Right cardiac atrium (tissue), 5 donors: ENCODE data around the gene FCHSD2. TPM values are rescaled to one million over a fixed set of nuclear protein-coding genes. Genes with fewer than 3 reads are reported as not detected.

Experiments
- ATAC-seq, 2 donors: fragments of 200-7000 bp; cut with Tn5 transposase; one replicate each; pipeline versions ENCODE4 v1.8.0 to v1.9.1; 2020; ENCODE audit warnings: moderate library complexity in 2 of 2, mild to moderate bottlenecking in 1 of 2
- DNase-seq, 3 donors: peaks; one replicate each; pipeline ENCODE4 v3.0.0-alpha.2; 2020
- H3K27ac ChIP-seq: one replicate; pipeline ENCODE4 v1.5.1; 2013; ENCODE audit warnings: mild to moderate bottlenecking, low read length, control low read depth, moderate library complexity
- H3K27me3 ChIP-seq: one replicate; pipeline ENCODE4 v1.6.1; 2013; ENCODE audit not compliant: control insufficient read depth, insufficient read depth
- H3K4me1 ChIP-seq: one replicate; pipeline ENCODE4 v1.6.1; 2013; ENCODE audit warnings: low read length; ENCODE audit not compliant: control insufficient read depth, insufficient read depth
- H3K4me3 ChIP-seq: one replicate; pipeline ENCODE4 v1.5.1; 2013; ENCODE audit warnings: low read length, control low read depth
- H3K9me3 ChIP-seq: one replicate; pipeline ENCODE4 v1.6.1; 2013; ENCODE audit warnings: low read length; ENCODE audit not compliant: control insufficient read depth
- WGBS: extraction: QIAGEN DNeasy Blood & Tissue Kit; methylation state at CpG from one replicate; pipeline ENCODE4 v1.1.7; 2013; 5-methylcytosine and 5-hydroxymethylcytosine counted together
- intact Hi-C, 4 donors: fragments of 100-400 bp; cut with DNase I; formaldehyde crosslinking; loops; one replicate each; pipeline versions ENCODE4 v1.11.0 to v1.14.0; 2022 to 2023
- polyA plus RNA-seq: library from polyadenylated mRNA; stranded (reverse); fragments of 200-250 nt; gene quantifications from one replicate; pipeline ENCODE4 v1.2.3, GENCODE V29; 2013
- total RNA-seq, 4 donors: library from RNA; stranded (reverse); fragmentation: NEBNext Ultra II Directional; extraction: Animal tissue kit (Norgen Biotek cat#: 25700); gene quantifications; one replicate each; pipeline ENCODE4 v1.2.1, GENCODE V29; 2021
- donor health status: healthy with polysubstance abuse.
- donor health status: DM: no; HTN: yes; CAD: no.
- donor health status: DM: no; HTN: no; CAD: no.
- donor health status: DM: no; HTN: yes; CAD: no; lungs with severe emphysema.
- donor health status: DM: yes; HTN: yes; CAD: no.

The FCHSD2 gene
- total and polyA plus RNA-seq, 5 donors = 12.6 to 54.1 (median 36.2) TPM

DNA sequence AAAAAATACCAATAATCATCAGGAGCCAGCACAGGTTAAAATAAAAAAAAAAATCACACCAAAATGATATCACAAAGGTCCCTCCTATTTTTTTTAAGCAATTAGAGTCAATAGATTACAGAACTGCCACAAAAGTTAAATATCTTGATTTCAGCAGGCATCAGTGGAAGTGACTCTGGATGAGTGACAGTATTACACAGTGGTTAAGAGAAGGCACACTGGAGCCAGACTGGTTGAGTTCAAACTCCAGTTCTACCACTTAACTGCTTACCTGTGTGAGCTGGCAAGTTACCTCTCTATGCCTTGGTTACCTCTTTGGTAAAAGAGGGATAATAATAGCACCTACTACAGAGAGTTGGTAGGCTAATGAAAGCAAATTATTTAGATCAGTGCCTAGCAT is 179.4 kb downstream of the FCHSD2 start:
- intact Hi-C loops = no loop called here
- H3K9me3 ChIP-seq = no peaks in the 10 kb centered on the region
- ATAC-seq = no peak
- DNase-seq = no peak
- no peak overlapping the region for H3K4me3 ChIP-seq
- H3K4me1 ChIP-seq = no peaks in the 10 kb centered on the region
- H3K27me3 ChIP-seq = no peaks in the 10 kb centered on the region
- H3K27ac ChIP-seq = no peak overlapping the region

DNA sequence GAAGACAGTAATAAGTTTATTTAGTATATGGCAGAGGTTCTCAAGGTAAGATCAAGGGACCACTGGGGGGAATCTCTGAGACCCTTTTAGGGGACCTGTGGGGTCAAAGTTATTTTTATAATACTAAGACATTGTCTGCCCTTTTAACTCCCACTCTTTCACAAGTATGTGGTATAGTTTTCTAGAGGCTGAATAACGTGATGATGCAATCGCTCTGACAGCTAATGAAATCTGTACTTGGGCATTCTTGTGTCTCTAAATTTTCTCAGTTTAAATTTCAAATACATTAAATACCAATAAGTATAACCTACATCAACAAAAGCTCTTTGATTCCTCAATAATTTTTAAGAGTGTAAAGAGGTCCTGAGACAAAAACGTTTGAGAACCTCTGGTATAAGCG is 180.0 kb downstream of the FCHSD2 start:
- 88% methylated on average over 4 of the region's 4 CpGs for WGBS
- intact Hi-C loops = no loop called here
- H3K27me3 ChIP-seq = no peaks in the 10 kb centered on the region

GRCh38 chr11:72959998-72960731 is 182.0 kb downstream of the FCHSD2 start:
- no peak overlapping the region for H3K27ac ChIP-seq

More for the DNA sequence above, 180.0 kb downstream of the FCHSD2 start:
- DNase-seq = no peak
- H3K9me3 ChIP-seq = no peaks in the 10 kb centered on the region
- H3K27ac ChIP-seq = no peak overlapping the region
- H3K4me1 ChIP-seq = no peaks in the 10 kb centered on the region
- ATAC-seq = no peak
- no peak overlapping the region for H3K4me3 ChIP-seq

DNA sequence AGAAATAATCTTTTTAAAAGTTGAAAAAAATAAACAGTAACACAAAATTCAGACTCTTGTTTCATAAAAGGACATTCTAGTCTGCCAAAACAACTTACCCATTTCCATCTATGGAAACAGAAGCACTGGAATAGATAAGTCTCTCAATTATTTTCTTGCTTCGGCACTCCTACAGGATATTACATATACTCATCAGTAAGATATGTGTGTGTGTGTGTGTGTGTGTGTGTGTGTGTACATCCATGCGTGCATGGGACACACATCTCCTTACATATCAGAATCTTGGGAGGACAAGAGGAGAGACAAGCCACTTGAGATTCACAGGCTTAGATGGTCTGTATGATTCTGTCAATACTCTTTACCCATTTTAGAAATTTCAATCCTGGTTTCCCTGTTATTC is 183.3 kb downstream of the FCHSD2 start:
- H3K4me1 ChIP-seq = peaks cover 4% of the 10 kb centered on the region
- no peaks in the 10 kb centered on the region for H3K27me3 ChIP-seq
- H3K9me3 ChIP-seq = no peaks in the 10 kb centered on the region
- ATAC-seq (no peak), DNase-seq (no peak)
- WGBS = 65% methylated on average over 2 of the region's 2 CpGs
- H3K27ac ChIP-seq = no peak overlapping the region
- no peak overlapping the region for H3K4me3 ChIP-seq
- intact Hi-C loops = no loop called here

More at GRCh38 chr11:72959998-72960731, 182.0 kb downstream of the FCHSD2 start:
- ATAC-seq (peak; percentile 53 to 74), DNase-seq (no peak)
- Histone ChIP-seq H3K4me3 (no peak overlapping the region), H3K27me3 (no peaks in the 10 kb centered on the region), H3K9me3 (no peaks in the 10 kb centered on the region), H3K4me1 (peaks cover 2% of the 10 kb centered on the region)
- WGBS = 78% methylated on average over 3 of the region's 3 CpGs
- intact Hi-C loops = no loop called here

GRCh38 chr11:72955466-72955865 is 186.7 kb downstream of the FCHSD2 start:
- no peak overlapping the region for H3K27ac ChIP-seq
- no peaks in the 10 kb centered on the region for H3K27me3 ChIP-seq
- DNase-seq (no peak), ATAC-seq (peak in 1 of 2 donors; percentile 56)
- no peaks in the 10 kb centered on the region for H3K9me3 ChIP-seq
- 45% methylated on average over 1 of the region's 1 CpG for WGBS
- peaks cover 4% of the 10 kb centered on the region for H3K4me1 ChIP-seq
- intact Hi-C loops = no loop called here
- H3K4me3 ChIP-seq = no peak overlapping the region

DNA sequence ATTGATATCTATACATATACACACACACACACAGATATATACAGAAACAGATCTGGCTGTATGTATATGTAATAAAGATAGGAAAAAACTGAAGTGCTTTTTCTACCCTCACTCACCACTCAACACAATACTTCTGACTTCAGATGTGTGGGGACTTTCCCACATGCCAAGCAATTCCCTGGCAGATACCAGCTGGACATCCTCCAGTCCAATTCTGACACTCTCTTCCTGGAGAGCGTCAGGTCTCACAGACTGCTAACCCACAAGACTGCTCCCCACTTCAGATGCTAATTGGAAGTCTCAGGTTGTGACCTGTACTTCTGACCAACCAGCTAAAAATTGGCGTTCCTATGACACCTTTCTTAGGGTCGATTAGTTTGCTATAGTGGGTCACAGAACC is 187.3 kb downstream of the FCHSD2 start:
- intact Hi-C loops = no loop called here
- H3K27me3 ChIP-seq = no peaks in the 10 kb centered on the region
- peaks cover 4% of the 10 kb centered on the region for H3K4me1 ChIP-seq
- H3K27ac ChIP-seq = no peak overlapping the region
- H3K9me3 ChIP-seq = no peaks in the 10 kb centered on the region
- 61% methylated on average over 3 of the region's 3 CpGs for WGBS
- peak; percentile 80 to 83 for ATAC-seq
- no peak for DNase-seq
- H3K4me3 ChIP-seq = no peak overlapping the region

- ATAC-seq (no peak), DNase-seq (no peak)
- H3K9me3 ChIP-seq = no peaks in the 10 kb centered on the region
- WGBS = 91% methylated on average over 2 of the region's 2 CpGs
- H3K4me3 ChIP-seq = no peak overlapping the region
- peaks cover 4% of the 10 kb centered on the region for H3K4me1 ChIP-seq
- intact Hi-C loops = no loop called here
- H3K27ac ChIP-seq = no peak overlapping the region
- H3K27me3 ChIP-seq = no peaks in the 10 kb centered on the region
Observed at GRCh38 chr11:72953637-72954036, 188.5 kb downstream of the FCHSD2 start.

DNA sequence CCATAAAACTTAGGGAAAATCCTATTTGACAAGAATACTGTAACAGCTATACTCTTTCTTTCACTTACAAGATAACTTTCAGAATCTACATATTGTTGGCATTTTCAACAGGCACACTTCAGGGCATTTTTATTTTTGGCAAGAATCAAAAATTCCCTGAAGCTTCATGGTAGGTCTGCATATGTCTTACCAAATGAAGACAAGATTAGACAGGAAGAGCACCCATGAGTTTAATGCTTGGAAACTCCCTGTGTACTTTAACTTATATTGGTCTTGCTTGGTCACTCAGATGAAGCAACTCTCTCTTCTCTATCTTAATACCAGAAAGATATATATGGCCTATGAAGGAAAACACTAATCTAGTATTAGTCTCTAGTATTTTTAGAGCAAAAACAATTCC is 190.2 kb downstream of the FCHSD2 start:
- H3K4me1 ChIP-seq = peaks cover 4% of the 10 kb centered on the region
- H3K4me3 ChIP-seq = no peak overlapping the region
- no peak for DNase-seq
- intact Hi-C loops = no loop called here
- no peak overlapping the region for H3K27ac ChIP-seq
- ATAC-seq = no peak
- H3K27me3 ChIP-seq = no peaks in the 10 kb centered on the region
- no peaks in the 10 kb centered on the region for H3K9me3 ChIP-seq

DNA sequence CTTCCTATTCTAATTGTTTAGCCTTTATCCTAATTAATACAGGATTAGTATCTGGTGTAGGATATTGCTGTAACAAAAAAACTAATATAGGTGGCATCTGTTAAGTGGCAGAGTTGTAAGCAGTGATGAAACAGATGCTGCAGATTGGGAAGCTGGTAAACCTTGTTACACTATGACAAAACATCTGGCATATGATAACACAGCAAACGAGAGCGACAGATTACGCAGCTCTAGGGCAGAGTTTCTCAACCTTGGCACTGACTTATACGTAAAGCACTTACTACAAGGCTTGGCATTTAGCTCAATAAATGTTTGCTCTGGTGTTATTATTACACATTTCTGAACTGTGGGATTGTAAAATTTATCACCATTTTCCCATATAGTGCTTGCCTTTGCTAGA is 190.9 kb downstream of the FCHSD2 start:
- Histone ChIP-seq H3K9me3 (no peaks in the 10 kb centered on the region), H3K4me3 (no peak overlapping the region), H3K27ac (no peak overlapping the region), H3K4me1 (peaks cover 4% of the 10 kb centered on the region), H3K27me3 (no peaks in the 10 kb centered on the region)
- intact Hi-C loops = no loop called here
- DNase-seq = no peak
- no peak for ATAC-seq
- 65% methylated on average over 4 of the region's 4 CpGs for WGBS

- DNase-seq (no peak), ATAC-seq (no peak)
- WGBS = 94% methylated on average over 3 of the region's 3 CpGs
- intact Hi-C loops = no loop called here
- H3K27me3 ChIP-seq = no peaks in the 10 kb centered on the region
- peaks cover 2% of the 10 kb centered on the region for H3K4me1 ChIP-seq
- no peak overlapping the region for H3K27ac ChIP-seq
- no peak overlapping the region for H3K4me3 ChIP-seq
- no peaks in the 10 kb centered on the region for H3K9me3 ChIP-seq
Observed at GRCh38 chr11:72950685-72951084, 191.4 kb downstream of the FCHSD2 start.

- ATAC-seq (no peak), DNase-seq (no peak)
- Histone ChIP-seq H3K27me3 (no peaks in the 10 kb centered on the region), H3K9me3 (no peaks in the 10 kb centered on the region), H3K27ac (no peak overlapping the region), H3K4me1 (no peaks in the 10 kb centered on the region), H3K4me3 (no peak overlapping the region)
- intact Hi-C loops = no loop called here
- 98% methylated on average over 1 of the region's 1 CpG for WGBS
Observed at GRCh38 chr11:72947229-72947628, 194.9 kb downstream of the FCHSD2 start.

GRCh38 chr11:72943664-72944063 is 198.5 kb downstream of the FCHSD2 start:
- no peak for ATAC-seq
- 48% methylated on average over 1 of the region's 1 CpG for WGBS
- Histone ChIP-seq H3K27me3 (no peaks in the 10 kb centered on the region), H3K27ac (no peak overlapping the region), H3K4me3 (no peak overlapping the region), H3K9me3 (no peaks in the 10 kb centered on the region), H3K4me1 (no peaks in the 10 kb centered on the region)
- intact Hi-C loops = no loop called here
- DNase-seq = no peak
